ENCODE measurements around the gene SLX4. TPM values are rescaled to one million over a fixed set of nuclear protein-coding genes. Genes with fewer than 3 reads are reported as not detected.
A peak's percentile ranks its signal among the peaks of the same experiment; 100 is the strongest.

Gene SLX4
- total RNA-seq, 1 experiment from 2014 or later = 7.0 TPM

DNA sequence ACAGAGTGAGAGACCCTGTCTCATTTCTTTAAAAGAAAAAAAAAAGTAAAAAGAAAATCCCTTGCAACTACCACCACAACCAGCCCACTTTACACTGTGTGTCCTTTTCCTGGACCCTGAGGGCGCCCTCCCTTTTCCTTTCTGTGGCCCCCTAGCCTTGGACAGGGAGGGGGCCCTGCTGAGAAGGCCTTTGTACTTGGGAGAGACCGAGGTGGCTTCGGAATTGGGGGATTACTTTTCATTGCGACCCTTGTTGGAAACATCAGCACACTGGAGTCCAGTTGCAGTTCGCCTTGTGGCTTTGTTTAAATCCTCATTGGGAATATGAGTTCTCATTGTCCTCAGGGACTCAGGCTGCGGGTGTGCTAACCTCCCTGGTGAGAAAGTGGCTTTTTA, 33.7 kb upstream of the SLX4 start (continued):
- TF ChIP-seq SP1 (IDR thresholded peaks at IDR 0.05; ENCODE audit: low read depth) (no peak), SRF (IDR thresholded peaks at IDR 0.05; ENCODE audit: low read depth) (no peak), ZFX (IDR thresholded peaks at IDR 0.05) (no peak), POLR2A (IDR thresholded peaks at IDR 0.05; ENCODE audit: borderline replicate concordance, extremely low read depth, insufficient read depth, insufficient read length) (no peak), ELF1 (IDR thresholded peaks at IDR 0.05; ENCODE audit: borderline replicate concordance, low read depth) (no peak), CBX3 (IDR thresholded peaks at IDR 0.05; ENCODE audit: low read depth) (no peak), JUND (IDR thresholded peaks at IDR 0.05) (no peak)
- TF ChIP-seq, protein P1, sequence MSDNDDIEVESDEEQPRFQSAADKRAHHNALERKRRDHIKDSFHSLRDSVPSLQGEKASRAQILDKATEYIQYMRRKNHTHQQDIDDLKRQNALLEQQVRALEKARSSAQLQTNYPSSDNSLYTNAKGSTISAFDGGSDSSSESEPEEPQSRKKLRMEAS (IDR thresholded peaks at IDR 0.05) = no peak
- TF ChIP-seq, protein P2, sequence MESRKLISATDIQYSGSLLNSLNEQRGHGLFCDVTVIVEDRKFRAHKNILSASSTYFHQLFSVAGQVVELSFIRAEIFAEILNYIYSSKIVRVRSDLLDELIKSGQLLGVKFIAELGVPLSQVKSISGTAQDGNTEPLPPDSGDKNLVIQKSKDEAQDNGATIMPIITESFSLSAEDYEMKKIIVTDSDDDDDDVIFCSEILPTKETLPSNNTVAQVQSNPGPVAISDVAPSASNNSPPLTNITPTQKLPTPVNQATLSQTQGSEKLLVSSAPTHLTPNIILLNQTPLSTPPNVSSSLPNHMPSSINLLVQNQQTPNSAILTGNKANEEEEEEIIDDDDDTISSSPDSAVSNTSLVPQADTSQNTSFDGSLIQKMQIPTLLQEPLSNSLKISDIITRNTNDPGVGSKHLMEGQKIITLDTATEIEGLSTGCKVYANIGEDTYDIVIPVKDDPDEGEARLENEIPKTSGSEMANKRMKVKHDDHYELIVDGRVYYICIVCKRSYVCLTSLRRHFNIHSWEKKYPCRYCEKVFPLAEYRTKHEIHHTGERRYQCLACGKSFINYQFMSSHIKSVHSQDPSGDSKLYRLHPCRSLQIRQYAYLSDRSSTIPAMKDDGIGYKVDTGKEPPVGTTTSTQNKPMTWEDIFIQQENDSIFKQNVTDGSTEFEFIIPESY (IDR thresholded peaks at IDR 0.05; ENCODE audit: extremely low read depth, insufficient replicate concordance, low read length) = no peak

DNA sequence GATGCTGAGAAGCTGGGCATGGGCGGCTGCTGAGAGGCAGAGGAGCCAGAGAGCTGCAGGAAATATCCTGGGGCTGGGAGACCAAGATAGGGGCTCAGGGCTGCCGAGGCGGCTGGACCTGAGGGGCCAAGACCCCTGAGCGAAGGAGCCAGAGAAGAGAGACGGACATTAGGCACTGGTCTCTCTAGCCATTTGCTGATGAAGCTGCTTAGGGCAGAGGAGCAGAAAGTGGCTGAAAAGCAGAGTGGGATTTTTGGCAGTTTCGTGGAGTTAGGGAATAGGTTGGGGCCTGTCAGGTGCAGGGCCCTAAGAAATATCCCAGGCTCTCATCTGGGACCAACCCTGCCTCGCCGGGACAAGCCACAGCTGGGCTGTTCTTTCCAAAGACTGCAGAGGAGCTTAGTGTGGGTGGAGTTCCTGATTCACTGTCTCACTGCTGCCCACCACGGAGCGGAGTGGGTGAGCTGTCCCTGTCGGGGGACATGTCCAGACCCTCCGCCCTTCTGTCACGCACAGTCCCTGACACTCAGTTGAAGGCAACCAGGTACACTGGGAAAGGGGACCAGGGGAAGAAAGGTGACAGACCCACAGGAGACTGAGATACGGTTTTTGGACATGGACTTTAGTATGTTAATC, 31.8 kb upstream of the SLX4 start:
- H3K9me2 ChIP-seq (ENCODE audit: insufficient read depth) = no peaks in the 10 kb centered on the region
- peak overlapping the region; percentile 69 for H3K4me2 ChIP-seq (ENCODE audit: low read length)
- peak overlapping the region; percentile 12; the same call in 1 of the 2 replicates for H3K9ac ChIP-seq (ENCODE audit: low read length)
- H3K4me3 ChIP-seq (replicated peaks in 1 of 2; ENCODE audit: low read depth in 1 of 2, low read length in 2 of 2) = peak overlapping the region in 1 of 2 experiments; percentile 29; a peak in 1 of 4 replicates
- ATAC-seq = no peak
- H3K4me1 ChIP-seq (ENCODE audit: control insufficient read depth in 1 of 2, insufficient read depth in 2 of 2, low read length in 2 of 2) = peaks cover 41 to 44% of the 10 kb centered on the region in 2 experiments
- intact Hi-C loops (cut with micrococcal nuclease) = no loop called here
- CTCF ChIA-PET = interaction anchor here (1.5 kb wide), 1 partner anchor 11 kb away, joined by 7 read pairs; no protein-coding TSS in a partner anchor
- no peak for DNase-seq (ENCODE audit: low read depth, low spot score)
- no peaks in the 10 kb centered on the region for H3K36me3 ChIP-seq (ENCODE audit: control insufficient read depth in 1 of 2, insufficient read depth in 2 of 2, low read length in 2 of 2)
- H2AFZ ChIP-seq (ENCODE audit: low read depth, low read length, poor library complexity, severe bottlenecking) = no peak overlapping the region
- POLR2A ChIA-PET = no interaction called here
- no peaks in the 10 kb centered on the region for H4K20me1 ChIP-seq (ENCODE audit: insufficient read depth)
- H3K27ac ChIP-seq (ENCODE audit: low read depth, low read length) = peak overlapping the region; percentile 60; the same call in 1 of the 2 replicates
- no peaks in the 10 kb centered on the region for H3K79me2 ChIP-seq (ENCODE audit: insufficient read depth, low read length)
- RAD21 ChIA-PET (ENCODE audit: low non-redundant PET in 1 of 2, low total read pairs in 2 of 2, uncharacterized antibody in 2 of 2, unreplicated experiment in 2 of 2) = no interaction called here
- BruUV-seq (replicated peaks) = no TSS peak
- no peaks in the 10 kb centered on the region for H3K27me3 ChIP-seq (ENCODE audit: insufficient read depth, low read length)
- H3K9me3 ChIP-seq (ENCODE audit: control insufficient read depth in 1 of 2, insufficient read depth in 1 of 2, low read depth in 1 of 2, low read length in 2 of 2) = no peaks in the 10 kb centered on the region
- TF ChIP-seq CBX3 (IDR thresholded peaks at IDR 0.05; ENCODE audit: low read depth) (no peak), POLR2AphosphoS5 (IDR thresholded peaks at IDR 0.05; ENCODE audit: low read depth, low read length) (no peak), JUND (IDR thresholded peaks at IDR 0.05) (no peak), EGR1 (IDR thresholded peaks at IDR 0.05; ENCODE audit: low read depth) (no peak), SP1 (IDR thresholded peaks at IDR 0.05; ENCODE audit: low read depth) (no peak), EZH2phosphoT487 (IDR thresholded peaks at IDR 0.05; ENCODE audit: borderline replicate concordance) (no peak), POLR2A (IDR thresholded peaks at IDR 0.05; ENCODE audit: borderline replicate concordance, extremely low read depth, insufficient read depth, insufficient read length) (no peak), EZH2 (IDR thresholded peaks at IDR 0.05) (no peak), TCF7L2 (IDR thresholded peaks at IDR 0.05; ENCODE audit: borderline replicate concordance, extremely low read depth, insufficient read depth, insufficient read length) (no peak), ELF1 (IDR thresholded peaks at IDR 0.05; ENCODE audit: borderline replicate concordance, low read depth) (no peak), ZFX (IDR thresholded peaks at IDR 0.05) (no peak)
- TF ChIP-seq, protein P1 (IDR thresholded peaks at IDR 0.05) = no peak
- TF ChIP-seq, protein P3, sequence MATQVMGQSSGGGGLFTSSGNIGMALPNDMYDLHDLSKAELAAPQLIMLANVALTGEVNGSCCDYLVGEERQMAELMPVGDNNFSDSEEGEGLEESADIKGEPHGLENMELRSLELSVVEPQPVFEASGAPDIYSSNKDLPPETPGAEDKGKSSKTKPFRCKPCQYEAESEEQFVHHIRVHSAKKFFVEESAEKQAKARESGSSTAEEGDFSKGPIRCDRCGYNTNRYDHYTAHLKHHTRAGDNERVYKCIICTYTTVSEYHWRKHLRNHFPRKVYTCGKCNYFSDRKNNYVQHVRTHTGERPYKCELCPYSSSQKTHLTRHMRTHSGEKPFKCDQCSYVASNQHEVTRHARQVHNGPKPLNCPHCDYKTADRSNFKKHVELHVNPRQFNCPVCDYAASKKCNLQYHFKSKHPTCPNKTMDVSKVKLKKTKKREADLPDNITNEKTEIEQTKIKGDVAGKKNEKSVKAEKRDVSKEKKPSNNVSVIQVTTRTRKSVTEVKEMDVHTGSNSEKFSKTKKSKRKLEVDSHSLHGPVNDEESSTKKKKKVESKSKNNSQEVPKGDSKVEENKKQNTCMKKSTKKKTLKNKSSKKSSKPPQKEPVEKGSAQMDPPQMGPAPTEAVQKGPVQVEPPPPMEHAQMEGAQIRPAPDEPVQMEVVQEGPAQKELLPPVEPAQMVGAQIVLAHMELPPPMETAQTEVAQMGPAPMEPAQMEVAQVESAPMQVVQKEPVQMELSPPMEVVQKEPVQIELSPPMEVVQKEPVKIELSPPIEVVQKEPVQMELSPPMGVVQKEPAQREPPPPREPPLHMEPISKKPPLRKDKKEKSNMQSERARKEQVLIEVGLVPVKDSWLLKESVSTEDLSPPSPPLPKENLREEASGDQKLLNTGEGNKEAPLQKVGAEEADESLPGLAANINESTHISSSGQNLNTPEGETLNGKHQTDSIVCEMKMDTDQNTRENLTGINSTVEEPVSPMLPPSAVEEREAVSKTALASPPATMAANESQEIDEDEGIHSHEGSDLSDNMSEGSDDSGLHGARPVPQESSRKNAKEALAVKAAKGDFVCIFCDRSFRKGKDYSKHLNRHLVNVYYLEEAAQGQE (IDR thresholded peaks at IDR 0.05; ENCODE audit: low read depth) = no peak
- TF ChIP-seq, protein P4, sequence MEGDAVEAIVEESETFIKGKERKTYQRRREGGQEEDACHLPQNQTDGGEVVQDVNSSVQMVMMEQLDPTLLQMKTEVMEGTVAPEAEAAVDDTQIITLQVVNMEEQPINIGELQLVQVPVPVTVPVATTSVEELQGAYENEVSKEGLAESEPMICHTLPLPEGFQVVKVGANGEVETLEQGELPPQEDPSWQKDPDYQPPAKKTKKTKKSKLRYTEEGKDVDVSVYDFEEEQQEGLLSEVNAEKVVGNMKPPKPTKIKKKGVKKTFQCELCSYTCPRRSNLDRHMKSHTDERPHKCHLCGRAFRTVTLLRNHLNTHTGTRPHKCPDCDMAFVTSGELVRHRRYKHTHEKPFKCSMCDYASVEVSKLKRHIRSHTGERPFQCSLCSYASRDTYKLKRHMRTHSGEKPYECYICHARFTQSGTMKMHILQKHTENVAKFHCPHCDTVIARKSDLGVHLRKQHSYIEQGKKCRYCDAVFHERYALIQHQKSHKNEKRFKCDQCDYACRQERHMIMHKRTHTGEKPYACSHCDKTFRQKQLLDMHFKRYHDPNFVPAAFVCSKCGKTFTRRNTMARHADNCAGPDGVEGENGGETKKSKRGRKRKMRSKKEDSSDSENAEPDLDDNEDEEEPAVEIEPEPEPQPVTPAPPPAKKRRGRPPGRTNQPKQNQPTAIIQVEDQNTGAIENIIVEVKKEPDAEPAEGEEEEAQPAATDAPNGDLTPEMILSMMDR (IDR thresholded peaks at IDR 0.05 in 2 of 3, conservative IDR thresholded peaks at IDR 0.05 in 1 of 3; ENCODE audit: borderline replicate concordance in 1 of 3, insufficient read depth in 1 of 3, low read depth in 2 of 3, low read length in 2 of 3) = no peak
